ACC112 (cell line): ENCODE data around the gene NOC4L.

Experiments
- H2AFZ ChIP-seq: fragments of 200-600 bp; sonication (generic); one replicate; pipeline ENCODE4 v1.6.0; 2017; ENCODE audit warnings: antibody characterized with exemption, low read length; ENCODE audit not compliant: unreplicated experiment
- H3K27ac ChIP-seq: fragments of 200-600 bp; sonication (generic); 2 replicates; pipeline ENCODE4 v1.5.1; 2014; ENCODE audit warnings: low read depth, mild to moderate bottlenecking, antibody characterized with exemption, low read length, moderate library complexity
- H3K27me3 ChIP-seq: fragments of 200-600 bp; sonication (generic); 2 replicates; pipeline ENCODE4 v1.6.1; 2014; ENCODE audit warnings: mild to moderate bottlenecking, antibody characterized with exemption, low read length, moderate library complexity, mixed read lengths; ENCODE audit not compliant: insufficient read depth
- H3K36me3 ChIP-seq: fragments of 200-600 bp; sonication (generic); 2 replicates; pipeline ENCODE4 v1.6.1; 2016; ENCODE audit warnings: mild to moderate bottlenecking, antibody characterized with exemption, low read length, moderate library complexity, mixed read lengths; ENCODE audit not compliant: insufficient read depth
- H3K4me1 ChIP-seq: fragments of 200-600 bp; sonication (generic); one replicate; pipeline ENCODE4 v1.6.1; 2016; ENCODE audit warnings: low read length, mixed read lengths; ENCODE audit not compliant: insufficient read depth, unreplicated experiment, control insufficient read depth
- H3K4me3 ChIP-seq: fragments of 200-600 bp; sonication (generic); 2 replicates; pipeline ENCODE4 v1.5.1; 2014; ENCODE audit warnings: mild to moderate bottlenecking, low read depth, low read length
- H3K79me2 ChIP-seq: fragments of 200-600 bp; sonication (generic); one replicate; pipeline ENCODE4 v1.6.0; 2016; ENCODE audit warnings: low read length; ENCODE audit not compliant: control insufficient read depth, unreplicated experiment, insufficient read depth

Gene NOC4L

GRCh38 chr12:132123970-132124765 is 20.1 kb upstream of the NOC4L start:
- Histone ChIP-seq H2AFZ (no peak overlapping the region), H3K36me3 (peaks cover 75% of the 10 kb centered on the region), H3K4me3 (no peak overlapping the region), H3K79me2 (no peaks in the 10 kb centered on the region), H3K4me1 (no peaks in the 10 kb centered on the region), H3K27me3 (no peaks in the 10 kb centered on the region), H3K27ac (no peak overlapping the region)

- H3K27ac ChIP-seq = no peak overlapping the region
- no peak overlapping the region for H3K4me3 ChIP-seq
- H3K36me3 ChIP-seq = peaks cover 75% of the 10 kb centered on the region
These were observed 19.4 kb upstream of the NOC4L start for GRCh38 chr12:132124766-132125425.

GRCh38 chr12:132125736-132126135 is 18.5 kb upstream of the NOC4L start:
- H3K4me3 ChIP-seq = no peak overlapping the region
- H3K4me1 ChIP-seq = no peaks in the 10 kb centered on the region
- H2AFZ ChIP-seq = no peak overlapping the region
- peaks cover 75% of the 10 kb centered on the region for H3K36me3 ChIP-seq
- H3K27me3 ChIP-seq = no peaks in the 10 kb centered on the region
- no peak overlapping the region for H3K27ac ChIP-seq
- no peaks in the 10 kb centered on the region for H3K79me2 ChIP-seq

More at GRCh38 chr12:132124766-132125425, 19.4 kb upstream of the NOC4L start:
- no peaks in the 10 kb centered on the region for H3K4me1 ChIP-seq
- no peaks in the 10 kb centered on the region for H3K27me3 ChIP-seq
- no peak overlapping the region for H2AFZ ChIP-seq
- H3K79me2 ChIP-seq = no peaks in the 10 kb centered on the region

GRCh38 chr12:132127041-132127440 is 17.2 kb upstream of the NOC4L start:
- Histone ChIP-seq H3K79me2 (no peaks in the 10 kb centered on the region), H3K4me3 (no peak overlapping the region), H3K36me3 (peaks cover 67% of the 10 kb centered on the region), H2AFZ (no peak overlapping the region), H3K27ac (no peak overlapping the region), H3K4me1 (no peaks in the 10 kb centered on the region), H3K27me3 (no peaks in the 10 kb centered on the region)

- Histone ChIP-seq H3K36me3 (peaks cover 50% of the 10 kb centered on the region), H2AFZ (no peak overlapping the region), H3K27ac (no peak overlapping the region)
These were observed 15.2 kb upstream of the NOC4L start for GRCh38 chr12:132129007-132129406.

GRCh38 chr12:132130690-132131089 is 13.6 kb upstream of the NOC4L start:
- H3K27me3 ChIP-seq = no peaks in the 10 kb centered on the region
- no peaks in the 10 kb centered on the region for H3K79me2 ChIP-seq
- H3K4me3 ChIP-seq = no peak overlapping the region
- H3K4me1 ChIP-seq = no peaks in the 10 kb centered on the region
- no peak overlapping the region for H3K27ac ChIP-seq
- H2AFZ ChIP-seq = no peak overlapping the region
- peaks cover 35% of the 10 kb centered on the region for H3K36me3 ChIP-seq

More at GRCh38 chr12:132129007-132129406, 15.2 kb upstream of the NOC4L start:
- no peaks in the 10 kb centered on the region for H3K79me2 ChIP-seq
- H3K4me3 ChIP-seq = no peak overlapping the region
- no peaks in the 10 kb centered on the region for H3K27me3 ChIP-seq
- no peaks in the 10 kb centered on the region for H3K4me1 ChIP-seq

- no peak overlapping the region for H3K4me3 ChIP-seq
- no peaks in the 10 kb centered on the region for H3K27me3 ChIP-seq
- H3K79me2 ChIP-seq = no peaks in the 10 kb centered on the region
- H3K27ac ChIP-seq = no peak overlapping the region
- H3K36me3 ChIP-seq = peaks cover 30% of the 10 kb centered on the region
- no peaks in the 10 kb centered on the region for H3K4me1 ChIP-seq
- H2AFZ ChIP-seq = no peak overlapping the region
These were observed 13.0 kb upstream of the NOC4L start for GRCh38 chr12:132131229-132131628.

GRCh38 chr12:132131952-132132351 is 12.3 kb upstream of the NOC4L start:
- H3K4me3 ChIP-seq = no peak overlapping the region
- H3K36me3 ChIP-seq = peaks cover 22% of the 10 kb centered on the region
- no peaks in the 10 kb centered on the region for H3K27me3 ChIP-seq
- H3K27ac ChIP-seq = no peak overlapping the region
- H3K4me1 ChIP-seq = no peaks in the 10 kb centered on the region
- H3K79me2 ChIP-seq = no peaks in the 10 kb centered on the region
- H2AFZ ChIP-seq = no peak overlapping the region

- H3K27ac ChIP-seq = no peak overlapping the region
- H3K4me1 ChIP-seq = no peaks in the 10 kb centered on the region
- no peaks in the 10 kb centered on the region for H3K27me3 ChIP-seq
- H3K4me3 ChIP-seq = no peak overlapping the region
- no peak overlapping the region for H2AFZ ChIP-seq
- H3K79me2 ChIP-seq = no peaks in the 10 kb centered on the region
- peaks cover 14% of the 10 kb centered on the region for H3K36me3 ChIP-seq
These were observed 11.4 kb upstream of the NOC4L start for GRCh38 chr12:132132609-132133430.

- Histone ChIP-seq H3K4me3 (no peak overlapping the region), H3K4me1 (no peaks in the 10 kb centered on the region), H3K79me2 (no peaks in the 10 kb centered on the region), H3K27ac (no peak overlapping the region), H2AFZ (no peak overlapping the region), H3K27me3 (no peaks in the 10 kb centered on the region), H3K36me3 (0 out of 2 replicates have a peak, but pooled peaks cover under 1% of the 10 kb centered on the region)
These were observed 10.2 kb upstream of the NOC4L start for GRCh38 chr12:132133952-132134652.
